ENCODE data around the gene FRYL.

- TF ChIP-seq, protein P1, sequence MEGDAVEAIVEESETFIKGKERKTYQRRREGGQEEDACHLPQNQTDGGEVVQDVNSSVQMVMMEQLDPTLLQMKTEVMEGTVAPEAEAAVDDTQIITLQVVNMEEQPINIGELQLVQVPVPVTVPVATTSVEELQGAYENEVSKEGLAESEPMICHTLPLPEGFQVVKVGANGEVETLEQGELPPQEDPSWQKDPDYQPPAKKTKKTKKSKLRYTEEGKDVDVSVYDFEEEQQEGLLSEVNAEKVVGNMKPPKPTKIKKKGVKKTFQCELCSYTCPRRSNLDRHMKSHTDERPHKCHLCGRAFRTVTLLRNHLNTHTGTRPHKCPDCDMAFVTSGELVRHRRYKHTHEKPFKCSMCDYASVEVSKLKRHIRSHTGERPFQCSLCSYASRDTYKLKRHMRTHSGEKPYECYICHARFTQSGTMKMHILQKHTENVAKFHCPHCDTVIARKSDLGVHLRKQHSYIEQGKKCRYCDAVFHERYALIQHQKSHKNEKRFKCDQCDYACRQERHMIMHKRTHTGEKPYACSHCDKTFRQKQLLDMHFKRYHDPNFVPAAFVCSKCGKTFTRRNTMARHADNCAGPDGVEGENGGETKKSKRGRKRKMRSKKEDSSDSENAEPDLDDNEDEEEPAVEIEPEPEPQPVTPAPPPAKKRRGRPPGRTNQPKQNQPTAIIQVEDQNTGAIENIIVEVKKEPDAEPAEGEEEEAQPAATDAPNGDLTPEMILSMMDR (conservative IDR thresholded peaks at IDR 0.05) = no peak
- TF ChIP-seq ZFX (IDR thresholded peaks at IDR 0.05) = no peak
Measured at GRCh38 chr4:48815483-48815882, 35.4 kb upstream of the FRYL start.
